Fibroblast of pulmonary artery (primary cell): ENCODE data around the gene CTDSP1.

Experiments used
- DNase-seq: peaks from one replicate; pipeline ENCODE4 v3.0.0-alpha.2; 2010; ENCODE audit warnings: low read depth
- H3K4me3 ChIP-seq: replicated peaks from 2 replicates; pipeline ENCODE4 v1.5.1; 2011; ENCODE audit warnings: low read depth, mild to moderate bottlenecking, control low read depth, low read length, moderate library complexity
- CTCF ChIP-seq: IDR thresholded peaks from 2 replicates; pipeline ENCODE4 v1.5.1; 2011; ENCODE audit warnings: mild to moderate bottlenecking, control low read depth, low read length, inconsistent platforms; ENCODE audit errors: missing control alignments

Gene CTDSP1

GRCh38 chr2:218404351-218405085 lies 4.8 kb downstream of the CTDSP1 start:
- TF ChIP-seq CTCF = no peak
- no peak overlapping the region for H3K4me3 ChIP-seq
- no peak for DNase-seq

- no peak overlapping the region for H3K4me3 ChIP-seq
- no peak for DNase-seq
- TF ChIP-seq CTCF = no peak
These were observed 5.5 kb downstream of the CTDSP1 start for GRCh38 chr2:218405086-218405745.

- H3K4me3 ChIP-seq = peak overlapping the region; percentile 30
- no peak for DNase-seq
- no peak for TF ChIP-seq CTCF
These were observed 6.1 kb downstream of the CTDSP1 start for GRCh38 chr2:218405746-218406208.

- DNase-seq = peak; percentile 96
- peak; percentile 73 for TF ChIP-seq CTCF
These were observed 6.7 kb downstream of the CTDSP1 start for GRCh38 chr2:218406209-218406948.

DNA sequence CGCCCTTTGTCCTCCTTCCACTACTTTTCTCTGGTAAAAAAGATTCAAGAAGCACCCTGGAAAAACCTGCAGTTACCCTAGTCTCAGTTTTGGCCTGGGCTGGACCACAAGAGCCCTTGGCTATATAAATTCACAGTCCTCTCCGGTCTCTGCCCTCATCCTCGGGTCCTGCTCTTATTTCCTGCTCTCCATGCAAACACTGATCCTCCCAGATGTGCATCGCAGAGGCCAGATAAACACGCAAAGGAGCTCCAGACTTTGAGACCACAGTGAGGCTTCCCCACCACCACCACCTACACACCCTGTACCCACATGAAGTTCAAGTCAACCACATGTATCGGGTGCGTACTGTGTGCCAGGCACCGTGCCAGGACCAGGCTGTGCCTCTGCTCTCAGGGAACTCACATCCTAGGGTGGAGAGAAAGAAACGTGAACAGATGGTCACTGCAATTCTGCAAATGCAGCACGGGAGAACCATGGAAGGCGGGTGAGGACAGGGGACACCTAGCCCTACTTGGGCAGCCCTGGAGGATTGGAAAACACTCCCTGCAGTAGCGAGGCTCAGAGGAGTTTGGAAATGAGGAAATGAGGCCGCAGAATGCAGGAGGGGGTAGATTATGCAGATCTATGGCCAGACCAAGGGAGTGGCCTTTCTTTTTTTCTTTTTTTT lies 7.4 kb downstream of the CTDSP1 start:
- peak; percentile 56 for DNase-seq
- no peak for TF ChIP-seq CTCF

More at GRCh38 chr2:218406209-218406948, 6.7 kb downstream of the CTDSP1 start:
- H3K4me3 ChIP-seq = peak overlapping the region; percentile 42

DNA sequence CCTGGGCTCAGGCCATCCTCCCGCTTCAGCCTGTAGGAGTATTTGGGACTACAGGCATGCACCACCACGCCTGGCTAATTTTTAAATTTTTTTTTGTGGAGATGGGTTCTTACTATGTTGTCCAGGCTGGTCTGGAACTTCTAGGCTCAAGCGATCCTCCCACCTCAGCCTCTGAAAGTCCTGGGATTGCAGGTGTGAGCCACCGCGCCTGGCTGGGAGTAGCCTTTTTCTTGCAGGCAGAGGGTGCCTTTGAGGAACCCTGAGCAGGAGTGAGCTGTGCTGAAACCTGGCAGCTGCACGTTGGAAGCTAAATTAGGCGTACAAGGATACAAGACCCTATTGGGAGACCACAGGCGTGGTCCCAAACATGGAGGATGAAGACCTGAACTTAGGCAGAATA lies 8.0 kb downstream of the CTDSP1 start:
- DNase-seq = no peak
- TF ChIP-seq CTCF = no peak
- no peak overlapping the region for H3K4me3 ChIP-seq

More for the DNA sequence above, 7.4 kb downstream of the CTDSP1 start:
- H3K4me3 ChIP-seq = peak overlapping the region; percentile 42
